K562 (cell line): ENCODE measurements around the gene ADCY4. TPM values are rescaled to one million over a fixed set of nuclear protein-coding genes. Genes with fewer than 3 reads are reported as not detected.

ENCODE experiments used
- ELK3 ChIP-seq: fragments of 450-650 bp; formaldehyde crosslinking; IDR thresholded peaks from 2 replicates; pipeline ENCODE4 v1.4.0; 2020; ENCODE audit warnings: mild to moderate bottlenecking
- NELFE ChIP-seq: IDR thresholded peaks from 2 replicates; pipeline ENCODE4 v1.6.1; 2011; ENCODE audit warnings: mild to moderate bottlenecking; ENCODE audit not compliant: insufficient read depth, insufficient read length
- OTX1 ChIP-seq: fragments of 450-650 bp; formaldehyde crosslinking; IDR thresholded peaks from 2 replicates; pipeline ENCODE4 v1.4.0; 2022; ENCODE audit warnings: mild to moderate bottlenecking
- RERE ChIP-seq: sonication (generic); formaldehyde crosslinking; IDR thresholded peaks from 2 replicates; pipeline ENCODE4 v1.8.0; 2023; ENCODE audit warnings: missing genetic modification reagents, mild to moderate bottlenecking, borderline replicate concordance
- SP1 ChIP-seq: sonication (generic); formaldehyde crosslinking; IDR thresholded peaks from 2 replicates; pipeline ENCODE4 v1.8.1; 2022; ENCODE audit warnings: mild to moderate bottlenecking, missing genetic modification reagents
- ZBTB11 ChIP-seq, 3 experiments: fragments of 200-800 bp in 1 of 3; fragments of 250-450 bp in 1 of 3; fragments of 450-650 bp in 1 of 3; sonication (Bioruptor Pico) in 1 of 3; sonication (Bioruptor generic) in 1 of 3; formaldehyde crosslinking in 1 of 3; IDR thresholded peaks; 2 replicates each; pipeline versions ENCODE4 v1.6.1 to v1.8.0; 2016 to 2022; ENCODE audit warnings: mild to moderate bottlenecking in 2 of 3, missing genetic modification characterization in 2 of 3, missing compliant biosample characterization in 1 of 3, moderate library complexity in 1 of 3
- polyA plus RNA-seq, 8 experiments: library from polyadenylated mRNA; depleted of rRNA in 4 of 8; stranded (reverse) in 5 of 8; unstranded in 3 of 8; fragments of >200 nt; fragmentation: Nextera tagmentation in 2 of 8; fragmentation: Illumina TruSeq in 1 of 8; extraction: Ambion mirVana in 2 of 8; extraction: Trizol in 1 of 8; gene quantifications; 2 replicates each; pipeline versions ENCODE4 v1.2.1 to v1.2.3, GENCODE V29; 2011 to 2014; ENCODE audit warnings: inconsistent platforms in 1 of 8, missing spikeins in 1 of 8
- total RNA-seq, 7 experiments: library from RNA; depleted of rRNA in 6 of 7; stranded (reverse); fragments of >200 nt in 6 of 7; fragmentation: Illumina TruSeq in 2 of 7; extraction: Trizol in 2 of 7; gene quantifications; 2 replicates each; pipeline versions ENCODE4 v1.2.1 to v1.2.3, GENCODE V29; 2011 to 2021; ENCODE audit warnings: low replicate concordance in 1 of 7

Gene ADCY4
- total and polyA plus RNA-seq, 9 of the 15 experiments (the other 6 are each of a cell fraction or from before 2014, with no cell fraction given), result 0.04 to 0.31 (median 0.15) TPM; not detected in 2

- no peak for TF ChIP-seq NELFE
- no peak for TF ChIP-seq RERE (CRISPR knock-in tag)
- no peak for TF ChIP-seq ZBTB11 (CRISPR knock-in tag; IDR thresholded peaks at IDR 0.05)
- TF ChIP-seq SP1 (CRISPR knock-in tag), result no peak
- no peak for TF ChIP-seq ELK3 (CRISPR knock-in tag)
- TF ChIP-seq OTX1, result no peak
Observed at GRCh38 chr14:24347134-24347533, 12.3 kb upstream of the ADCY4 start (continued).
